CD14-positive monocyte (primary cell): Measurements from ENCODE around the gene SH3GLB2. TPM values are rescaled to one million over a fixed set of nuclear protein-coding genes. Genes with fewer than 3 reads are reported as not detected.
A peak's percentile ranks its signal among the peaks of the same experiment; 100 is the strongest.

Experiments used
- DNase-seq, 3 donors: peaks; one replicate each; pipeline ENCODE4 v3.0.0-alpha.2; 2011 to 2022
- H2AFZ ChIP-seq: 2 replicates; pipeline ENCODE4 v1.6.0; 2012; ENCODE audit warnings: mild to moderate bottlenecking, low read depth, low read length, inconsistent platforms; ENCODE audit not compliant: insufficient read depth, poor library complexity, severe bottlenecking
- H3K27ac ChIP-seq, 2 donors: 1 replicate in 1 of 2; 2 replicates in 1 of 2; pipeline ENCODE4 v1.5.1; 2012 to 2013; ENCODE audit warnings: low read length in 2 of 2, control low read depth in 1 of 2, inconsistent platforms in 1 of 2, low read depth in 1 of 2, mild to moderate bottlenecking in 1 of 2
- H3K27me3 ChIP-seq, 2 donors: one replicate each; pipeline versions ENCODE4 v1.6.0 to v1.6.1; 2011 to 2013; ENCODE audit warnings: low read length in 2 of 2; ENCODE audit not compliant: control insufficient read depth in 2 of 2, insufficient read depth in 2 of 2
- H3K36me3 ChIP-seq, 2 donors: replicated peaks in 1 of 2; 1 replicate in 1 of 2; 2 replicates in 1 of 2; pipeline versions ENCODE4 v1.5.1 to v1.6.1; 2012 to 2013; ENCODE audit warnings: low read length in 2 of 2, control low read depth in 1 of 2, inconsistent platforms in 1 of 2, mild to moderate bottlenecking in 1 of 2; ENCODE audit not compliant: insufficient read depth in 2 of 2, control insufficient read depth in 1 of 2
- H3K4me1 ChIP-seq, 2 donors: 1 replicate in 1 of 2; 2 replicates in 1 of 2; pipeline versions ENCODE4 v1.5.1 to v1.6.1; 2012 to 2013; ENCODE audit warnings: low read length in 2 of 2, control low read depth in 1 of 2, inconsistent platforms in 1 of 2, mild to moderate bottlenecking in 1 of 2, moderate library complexity in 1 of 2; ENCODE audit not compliant: insufficient read depth in 2 of 2, control insufficient read depth in 1 of 2
- H3K4me2 ChIP-seq: replicated peaks from 2 replicates; pipeline ENCODE3; 2012; ENCODE audit warnings: low read length, moderate library complexity, mild to moderate bottlenecking; ENCODE audit not compliant: poor library complexity, severe bottlenecking; ENCODE audit errors: extremely low read depth
- H3K4me3 ChIP-seq, 3 experiments: fragments of 200-600 bp in 1 of 3; sonication (generic) in 1 of 3; replicated peaks in 1 of 3; 1 replicate in 2 of 3; 2 replicates in 1 of 3; pipeline ENCODE4 v1.5.1; 2011 to 2013; ENCODE audit warnings: low read length in 3 of 3, mild to moderate bottlenecking in 3 of 3, control low read depth in 2 of 3, low read depth in 2 of 3, inconsistent platforms in 1 of 3, moderate library complexity in 1 of 3
- H3K79me2 ChIP-seq: 2 replicates; pipeline ENCODE4 v1.6.0; 2012; ENCODE audit warnings: mild to moderate bottlenecking, control low read depth, inconsistent platforms, low read length, moderate library complexity; ENCODE audit not compliant: insufficient read depth
- H3K9ac ChIP-seq: 2 replicates; pipeline ENCODE4 v1.6.0; 2017; ENCODE audit warnings: low read length, mild to moderate bottlenecking; ENCODE audit not compliant: insufficient read depth, poor library complexity, severe bottlenecking
- H3K9me3 ChIP-seq, 2 donors: replicated peaks in 1 of 2; 1 replicate in 1 of 2; 2 replicates in 1 of 2; pipeline versions ENCODE4 v1.5.1 to v1.6.1; 2012 to 2013; ENCODE audit warnings: low read length in 2 of 2, control low read depth in 1 of 2; ENCODE audit not compliant: control insufficient read depth in 1 of 2, insufficient read depth in 1 of 2
- H4K20me1 ChIP-seq: 2 replicates; pipeline ENCODE4 v1.6.0; 2012; ENCODE audit warnings: mild to moderate bottlenecking, low read length, control low read depth, moderate library complexity; ENCODE audit not compliant: insufficient read depth
- H3K27ac Mint-ChIP-seq, 7 donors: one replicate each; pipeline ENCODE4 v1.8.0; 2020; ENCODE audit warnings: mild to moderate bottlenecking in 7 of 7, mixed read lengths in 7 of 7, moderate library complexity in 6 of 7, inconsistent platforms in 2 of 7
- H3K27me3 Mint-ChIP-seq, 3 donors: one replicate each; pipeline ENCODE4 v1.8.0; 2021 to 2022; ENCODE audit warnings: low read depth in 3 of 3, mild to moderate bottlenecking in 3 of 3, mixed read lengths in 3 of 3, moderate library complexity in 3 of 3, inconsistent platforms in 1 of 3
- H3K36me3 Mint-ChIP-seq, 2 donors: one replicate each; pipeline ENCODE4 v1.8.0; 2020; ENCODE audit warnings: mixed read lengths in 2 of 2, inconsistent platforms in 1 of 2, mild to moderate bottlenecking in 1 of 2
- H3K4me1 Mint-ChIP-seq: one replicate; pipeline ENCODE4 v1.8.0; 2020; ENCODE audit warnings: mild to moderate bottlenecking, mixed read lengths
- H3K4me3 Mint-ChIP-seq, 2 donors: one replicate each; pipeline ENCODE4 v1.8.0; 2020; ENCODE audit warnings: mild to moderate bottlenecking in 2 of 2, mixed read lengths in 2 of 2, moderate library complexity in 1 of 2
- H3K9me3 Mint-ChIP-seq, 7 donors: one replicate each; pipeline ENCODE4 v1.8.0; 2020 to 2022; ENCODE audit warnings: mixed read lengths in 7 of 7, mild to moderate bottlenecking in 6 of 7, moderate library complexity in 6 of 7, inconsistent platforms in 2 of 7
- WGBS: methylation state at CpG from one replicate; pipeline ENCODE4 v1.1.5; 2013; ENCODE audit warnings: missing lambda C conversion rate; ENCODE audit not compliant: insufficient coverage; 5-methylcytosine and 5-hydroxymethylcytosine counted together
- intact Hi-C, 2 donors: fragments of 100-400 bp; cut with micrococcal nuclease; formaldehyde crosslinking; loops; one replicate each; pipeline versions ENCODE4 v1.15.0 to v1.15.1; 2023
- polyA plus RNA-seq, 3 donors: library from polyadenylated mRNA; depleted of rRNA in 1 of 3; unstranded in 2 of 3; stranded (reverse) in 1 of 3; fragments of 300-500 nt in 2 of 3; fragments of >200 nt in 1 of 3; fragmentation: Illumina TruSeq in 2 of 3; gene quantifications; 1 replicate in 2 of 3; 2 replicates in 1 of 3; pipeline ENCODE4 v1.2.3, GENCODE V29; 2012 to 2021
- TF ChIP-seq, protein P1 (sequence below): fragments of 200-600 bp; IDR thresholded peaks from one replicate; pipeline ENCODE4 v1.8.0; 2022; ENCODE audit warnings: antibody characterized with exemption, mild to moderate bottlenecking

SH3GLB2 gene
- polyA plus RNA-seq, 3 donors: 8.0 to 77.0 (median 25.9) TPM

DNA sequence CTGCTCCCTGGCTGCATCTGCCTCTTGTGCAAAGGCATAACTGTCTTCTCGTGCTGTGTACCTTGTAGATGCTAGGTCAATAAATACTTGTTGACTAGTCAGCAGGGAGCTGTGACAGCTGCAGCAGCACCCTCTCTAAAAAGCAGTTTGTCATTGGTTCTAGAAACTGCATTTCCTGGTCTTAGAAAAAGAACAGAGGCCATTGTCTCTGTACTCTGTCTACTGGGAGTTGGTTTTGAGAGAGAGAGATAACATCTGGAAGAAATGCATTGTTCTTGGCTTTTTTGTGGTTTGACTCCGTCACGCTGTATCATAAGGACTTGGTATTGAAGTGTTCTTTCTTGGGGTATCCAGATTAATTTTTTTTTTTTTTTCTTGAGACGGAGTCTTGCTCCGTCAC is 32.3 kb downstream of the SH3GLB2 start:
- no peak for DNase-seq
- Histone ChIP-seq H3K4me1 (peaks cover 0 to 13% of the 10 kb centered on the region in 2 donors), H4K20me1 (no peaks in the 10 kb centered on the region), H3K9ac (no peak overlapping the region), H2AFZ (no peak overlapping the region), H3K27me3 (no peaks in the 10 kb centered on the region), H3K4me3 (no peak overlapping the region), H3K36me3 (peaks cover 79 to 98% of the 10 kb centered on the region in 2 donors), H3K27ac (no peak overlapping the region), H3K79me2 (no peaks in the 10 kb centered on the region), H3K4me2 (no peak overlapping the region), H3K9me3 (no peaks in the 10 kb centered on the region)
- WGBS: 100% methylated on average over 3 of the region's 5 CpGs
- peak overlapping the region in 1 of 7 donors; percentile 42 for H3K27ac Mint-ChIP-seq
- H3K4me1 Mint-ChIP-seq: no peaks in the 10 kb centered on the region
- intact Hi-C loops: no loop called here
- H3K27me3 Mint-ChIP-seq: peaks cover 0 to 1% (median 0%) of the 10 kb centered on the region in 3 donors
- H3K9me3 Mint-ChIP-seq: no peaks in the 10 kb centered on the region
- H3K36me3 Mint-ChIP-seq: peaks cover 84 to 94% of the 10 kb centered on the region in 2 donors
- TF ChIP-seq, protein P1, sequence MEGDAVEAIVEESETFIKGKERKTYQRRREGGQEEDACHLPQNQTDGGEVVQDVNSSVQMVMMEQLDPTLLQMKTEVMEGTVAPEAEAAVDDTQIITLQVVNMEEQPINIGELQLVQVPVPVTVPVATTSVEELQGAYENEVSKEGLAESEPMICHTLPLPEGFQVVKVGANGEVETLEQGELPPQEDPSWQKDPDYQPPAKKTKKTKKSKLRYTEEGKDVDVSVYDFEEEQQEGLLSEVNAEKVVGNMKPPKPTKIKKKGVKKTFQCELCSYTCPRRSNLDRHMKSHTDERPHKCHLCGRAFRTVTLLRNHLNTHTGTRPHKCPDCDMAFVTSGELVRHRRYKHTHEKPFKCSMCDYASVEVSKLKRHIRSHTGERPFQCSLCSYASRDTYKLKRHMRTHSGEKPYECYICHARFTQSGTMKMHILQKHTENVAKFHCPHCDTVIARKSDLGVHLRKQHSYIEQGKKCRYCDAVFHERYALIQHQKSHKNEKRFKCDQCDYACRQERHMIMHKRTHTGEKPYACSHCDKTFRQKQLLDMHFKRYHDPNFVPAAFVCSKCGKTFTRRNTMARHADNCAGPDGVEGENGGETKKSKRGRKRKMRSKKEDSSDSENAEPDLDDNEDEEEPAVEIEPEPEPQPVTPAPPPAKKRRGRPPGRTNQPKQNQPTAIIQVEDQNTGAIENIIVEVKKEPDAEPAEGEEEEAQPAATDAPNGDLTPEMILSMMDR: no peak
- H3K4me3 Mint-ChIP-seq: no peak overlapping the region

DNA sequence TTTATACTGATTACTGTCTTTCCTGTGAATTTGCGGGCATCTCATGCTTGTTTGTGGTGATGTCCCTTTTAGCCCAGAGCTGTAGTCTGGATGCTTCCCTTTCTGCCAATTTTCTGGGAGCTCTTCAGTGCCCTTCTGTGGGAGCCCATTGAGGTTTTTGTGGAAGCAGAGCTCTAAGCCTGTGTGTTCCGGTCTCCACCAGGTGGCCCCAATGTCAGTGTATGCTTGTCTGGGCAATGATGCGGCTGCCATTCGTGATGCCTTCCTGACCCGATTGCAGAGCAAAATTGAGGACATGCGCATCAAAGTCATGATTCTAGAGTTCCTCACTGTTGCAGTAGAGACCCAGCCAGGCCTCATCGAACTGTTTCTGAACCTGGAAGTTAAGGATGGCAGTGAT is 35.1 kb downstream of the SH3GLB2 start:
- no peak for DNase-seq
- no peaks in the 10 kb centered on the region for H3K27me3 Mint-ChIP-seq
- no peaks in the 10 kb centered on the region for H3K9me3 ChIP-seq
- no peak overlapping the region for H3K4me3 ChIP-seq
- H3K36me3 Mint-ChIP-seq: peaks cover 68 to 89% of the 10 kb centered on the region in 2 donors
- no peak overlapping the region for H3K9ac ChIP-seq
- no peak overlapping the region for H3K4me2 ChIP-seq
- H2AFZ ChIP-seq: no peak overlapping the region
- peaks cover 77 to 93% of the 10 kb centered on the region in 2 donors for H3K36me3 ChIP-seq
- no peaks in the 10 kb centered on the region for H3K4me1 Mint-ChIP-seq
- H3K4me1 ChIP-seq: no peaks in the 10 kb centered on the region
- H3K27ac ChIP-seq: no peak overlapping the region
- TF ChIP-seq, protein P1: no peak
- intact Hi-C loops: no loop called here
- no peaks in the 10 kb centered on the region for H3K27me3 ChIP-seq
- 85% methylated on average over 6 of the region's 7 CpGs for WGBS
- H3K27ac Mint-ChIP-seq: no peak overlapping the region
- no peaks in the 10 kb centered on the region for H3K79me2 ChIP-seq
- peaks cover 0 to 2% (median 0%) of the 10 kb centered on the region in 7 donors for H3K9me3 Mint-ChIP-seq
- no peak overlapping the region for H3K4me3 Mint-ChIP-seq
- H4K20me1 ChIP-seq: no peaks in the 10 kb centered on the region
